GOT3 (cell line): ENCODE results near the gene SCGN.

Source experiments
- DNase-seq: peaks from one replicate; lab custom pipeline; 2025; ENCODE audit warnings: mixed read lengths; lab: John Stamatoyannopoulos, UW

Gene SCGN

DNA sequence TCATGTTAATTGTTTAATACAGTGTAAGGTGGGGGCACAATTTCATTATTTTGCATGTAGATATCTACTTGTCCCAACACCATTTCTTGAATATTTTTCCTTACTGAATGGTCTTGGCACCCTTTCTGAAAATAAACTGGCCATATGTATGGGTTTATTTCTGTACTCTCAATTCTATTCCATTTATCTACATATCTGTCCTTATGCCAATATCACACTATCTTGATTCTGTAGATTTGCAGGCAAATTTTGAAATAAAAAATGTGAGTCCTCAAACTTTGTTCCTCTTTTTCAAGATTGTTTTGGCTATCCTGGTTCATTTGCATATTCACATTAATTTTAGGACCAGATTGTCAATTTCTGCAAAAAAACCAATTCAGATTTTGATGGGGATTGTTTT, 34.8 kb downstream of the SCGN start:
- no peak for DNase-seq

DNA sequence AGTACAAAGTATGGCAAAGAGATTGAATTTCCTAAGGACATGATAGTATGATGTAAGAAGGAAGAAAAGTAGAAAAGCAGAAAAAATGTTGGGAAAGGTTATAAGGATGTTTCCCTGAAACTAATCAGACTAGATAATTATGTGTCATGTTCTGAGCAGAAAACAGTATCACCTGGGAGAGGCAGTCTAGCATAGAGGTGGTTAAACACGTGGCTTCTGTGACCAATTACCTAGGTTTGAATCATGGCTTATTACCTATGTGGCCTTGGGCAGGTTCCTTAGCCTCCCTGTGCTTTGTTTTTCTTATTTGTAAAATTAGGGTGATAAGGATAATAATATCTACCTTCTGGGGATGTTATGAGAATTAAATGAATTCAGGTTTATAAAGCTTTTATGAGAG, 38.0 kb downstream of the SCGN start:
- no peak for DNase-seq

DNA sequence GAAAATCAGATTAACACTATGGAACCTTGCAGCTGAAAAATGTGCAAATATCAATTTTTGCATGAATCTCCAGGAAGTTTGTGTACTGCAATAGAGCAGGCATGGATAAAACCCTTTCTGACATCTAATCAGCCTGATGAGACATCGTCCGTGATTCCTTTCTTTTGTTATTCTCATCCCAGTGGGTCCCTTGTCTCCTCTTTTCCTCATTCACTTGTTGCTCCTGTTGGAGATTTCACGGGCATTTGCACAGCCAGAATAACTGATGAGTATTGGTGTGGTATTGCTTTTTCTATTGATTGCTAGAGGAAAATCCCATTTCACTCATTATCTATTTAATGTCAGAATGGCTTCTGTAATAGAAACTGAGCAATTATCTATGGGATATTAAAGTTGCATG, 39.9 kb downstream of the SCGN start:
- DNase-seq = no peak

DNA sequence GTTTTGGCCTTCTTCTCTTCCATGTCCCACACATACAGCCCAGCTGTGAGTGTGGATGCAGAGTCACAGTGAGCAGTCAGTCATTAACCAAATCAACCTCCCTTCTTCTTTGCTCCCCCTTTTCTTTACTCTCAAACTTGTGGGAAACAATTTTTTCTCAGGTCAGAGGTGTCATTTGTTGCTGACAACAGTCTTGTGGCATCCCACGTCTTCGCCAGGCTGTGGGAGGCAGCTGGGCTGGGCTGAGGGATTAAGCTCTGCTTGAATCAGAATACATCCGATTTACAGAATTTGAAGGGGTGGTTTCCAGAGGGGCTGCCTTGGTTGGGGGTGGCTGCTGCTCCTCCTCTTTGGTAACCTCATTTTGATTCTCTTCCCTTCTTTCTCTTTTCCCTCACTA, 40.5 kb downstream of the SCGN start:
- no peak for DNase-seq

- DNase-seq = no peak
Measured at GRCh38 chr6:25694366-25694765, 42.4 kb downstream of the SCGN start.

GRCh38 chr6:25695671-25696070, 43.7 kb downstream of the SCGN start:
- no peak for DNase-seq

DNA sequence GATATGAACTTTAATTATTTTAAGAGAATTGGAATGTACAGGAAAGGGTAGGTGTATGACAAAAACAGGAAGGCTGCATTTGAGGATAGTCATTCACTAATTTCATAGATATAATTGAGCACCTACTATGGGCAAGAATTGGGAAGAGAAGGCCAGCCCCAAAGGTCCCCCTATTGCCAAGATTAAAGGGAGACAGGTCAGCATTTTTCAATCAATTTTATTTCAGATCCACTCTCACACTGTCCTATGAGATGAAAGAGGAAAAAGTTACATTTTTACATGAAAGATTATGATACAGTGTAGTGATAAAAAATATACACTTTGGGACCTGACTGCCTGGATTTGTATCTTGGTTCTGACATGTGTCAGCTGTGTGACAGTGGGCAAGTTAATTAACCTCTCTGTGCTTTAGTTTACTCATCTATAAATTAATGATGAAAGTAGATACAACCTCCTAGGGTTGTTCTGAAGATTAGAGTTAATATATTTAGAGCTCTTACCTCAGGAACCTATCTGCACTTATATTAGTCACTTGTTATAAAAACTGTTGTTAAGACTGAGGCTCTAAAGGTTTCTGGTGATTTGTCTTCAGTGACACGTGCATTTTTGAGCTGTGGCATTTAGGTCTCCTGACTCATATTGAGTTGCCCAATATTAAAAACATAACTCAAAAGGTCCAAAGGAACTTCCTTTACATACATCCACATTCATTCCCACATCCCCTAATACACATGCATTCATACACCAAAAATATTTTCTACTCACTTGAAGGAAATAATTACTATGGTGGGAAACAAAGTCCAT, 45.7 kb downstream of the SCGN start:
- DNase-seq = no peak

DNA sequence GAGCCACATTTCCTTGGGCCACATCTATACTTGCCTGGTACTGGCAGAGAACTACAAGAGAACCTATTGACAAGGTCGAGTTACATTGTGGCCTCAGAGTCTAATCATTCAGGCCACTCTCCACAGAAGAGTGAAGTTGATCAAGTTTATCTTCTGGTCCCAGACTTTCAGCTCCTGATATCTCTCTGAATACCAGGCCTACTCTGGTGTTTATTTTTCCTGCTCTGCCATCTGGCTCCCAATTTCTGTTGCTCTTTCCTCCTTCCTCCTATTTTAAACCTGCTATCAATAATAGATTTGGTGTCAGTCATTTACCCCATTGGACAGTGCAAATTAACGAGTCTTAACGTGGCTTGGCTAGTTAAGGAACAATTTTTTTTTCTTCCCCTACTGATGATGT, 46.6 kb downstream of the SCGN start:
- DNase-seq = no peak

- DNase-seq = no peak
Measured at GRCh38 chr6:25699649-25700048, 47.6 kb downstream of the SCGN start.

DNA sequence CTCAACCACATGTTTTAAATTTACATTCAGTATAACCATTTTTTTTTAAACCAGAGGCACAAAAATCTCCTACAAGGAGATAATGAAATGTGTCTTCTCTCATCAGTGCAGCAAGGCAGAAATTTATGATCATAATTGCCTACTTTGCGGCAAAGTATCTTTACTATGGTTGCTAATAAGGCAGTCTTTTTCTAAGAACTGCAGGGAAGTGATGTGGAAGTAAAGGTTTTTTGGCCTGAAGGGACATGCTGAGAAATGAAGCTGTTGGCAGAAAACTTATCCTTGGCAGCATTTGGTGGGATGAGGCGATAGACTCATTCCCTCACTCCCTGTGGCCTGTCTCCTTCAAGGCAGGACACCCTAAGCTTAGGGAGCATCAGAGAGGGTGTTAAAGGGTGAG, 48.7 kb downstream of the SCGN start:
- DNase-seq = no peak

GRCh38 chr6:25701807-25702206, 49.8 kb downstream of the SCGN start:
- DNase-seq = no peak

DNA sequence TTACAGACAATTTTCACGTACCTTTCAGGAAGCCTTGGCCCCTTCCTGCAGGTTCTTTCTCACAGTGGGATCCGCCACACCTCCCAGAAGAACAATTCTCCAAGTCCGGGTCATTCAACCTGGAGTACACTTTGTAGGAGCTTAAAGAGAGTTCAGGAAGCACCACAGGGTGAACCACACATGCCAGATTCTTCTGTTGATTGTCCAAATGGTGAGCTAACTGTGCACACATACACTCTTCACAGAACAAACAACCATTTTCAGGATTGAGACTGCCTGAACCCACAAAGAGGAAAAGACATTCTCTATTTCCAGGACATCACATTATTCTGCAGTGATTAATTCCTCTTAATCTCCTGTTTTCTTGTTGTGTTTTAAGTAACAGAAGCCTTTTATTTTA, 51.0 kb downstream of the SCGN start:
- DNase-seq = no peak

DNA sequence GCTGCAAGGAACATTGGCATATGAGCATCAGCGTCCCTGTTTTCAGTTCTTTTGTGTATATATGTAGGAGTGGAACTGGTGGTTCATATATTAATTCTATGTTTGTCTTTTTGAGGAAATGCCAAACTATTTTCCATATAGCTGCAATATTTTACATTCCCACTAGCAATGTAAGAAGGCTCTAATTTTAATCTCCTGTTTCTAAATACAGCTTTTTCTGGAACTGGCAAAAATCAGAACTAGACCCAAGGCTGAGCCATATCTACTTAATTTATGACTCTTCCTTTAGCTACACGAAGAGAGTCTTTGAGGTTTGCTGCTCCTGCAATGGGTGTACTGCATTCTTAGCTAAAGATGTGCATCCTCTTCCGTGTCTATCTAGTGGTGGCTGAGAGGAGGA, 52.0 kb downstream of the SCGN start:
- DNase-seq = no peak

GRCh38 chr6:25706314-25707014, 54.4 kb downstream of the SCGN start:
- DNase-seq = no peak

DNA sequence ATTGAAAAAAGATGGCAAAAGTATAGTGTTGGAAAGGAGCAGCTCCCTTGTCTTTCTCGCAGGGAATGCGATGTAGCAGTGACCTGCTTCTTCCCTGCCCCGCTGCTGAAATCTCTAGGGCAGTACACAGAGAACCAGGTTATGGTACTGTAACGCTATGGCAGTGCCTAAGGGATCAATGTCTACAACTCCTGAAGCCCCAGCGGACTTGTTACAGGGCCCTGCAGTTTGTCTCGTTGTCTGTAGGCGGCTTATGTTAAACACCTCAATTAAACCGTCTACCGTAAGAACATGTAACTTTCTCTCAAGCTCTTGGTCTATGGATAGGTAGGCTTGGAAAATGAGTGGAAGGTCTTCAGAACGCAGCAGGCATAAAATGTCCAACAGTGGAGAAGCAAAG, 57.7 kb downstream of the SCGN start:
- DNase-seq = no peak

GRCh38 chr6:25710287-25710686, 58.3 kb downstream of the SCGN start:
- no peak for DNase-seq

DNA sequence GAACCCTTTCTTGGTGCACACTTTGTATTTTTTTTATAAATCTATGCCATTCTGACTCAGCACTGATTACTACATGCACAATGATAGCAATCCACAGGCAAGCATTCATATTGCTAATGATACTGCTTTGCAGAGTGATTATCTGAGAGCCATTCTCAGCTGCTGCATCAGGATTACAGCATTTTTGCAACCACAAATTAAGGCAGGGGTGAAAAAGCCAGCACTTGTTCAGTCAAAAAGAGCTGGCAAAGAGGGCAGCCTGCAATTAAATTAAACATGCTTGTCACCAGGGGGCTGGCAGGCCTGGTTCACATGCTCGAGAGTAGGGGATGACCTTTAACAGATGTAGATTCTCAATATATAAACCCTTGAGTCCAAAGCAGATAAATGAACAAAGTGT, 61.8 kb downstream of the SCGN start:
- no peak for DNase-seq

GRCh38 chr6:25714765-25715164, 62.8 kb downstream of the SCGN start:
- no peak for DNase-seq

DNA sequence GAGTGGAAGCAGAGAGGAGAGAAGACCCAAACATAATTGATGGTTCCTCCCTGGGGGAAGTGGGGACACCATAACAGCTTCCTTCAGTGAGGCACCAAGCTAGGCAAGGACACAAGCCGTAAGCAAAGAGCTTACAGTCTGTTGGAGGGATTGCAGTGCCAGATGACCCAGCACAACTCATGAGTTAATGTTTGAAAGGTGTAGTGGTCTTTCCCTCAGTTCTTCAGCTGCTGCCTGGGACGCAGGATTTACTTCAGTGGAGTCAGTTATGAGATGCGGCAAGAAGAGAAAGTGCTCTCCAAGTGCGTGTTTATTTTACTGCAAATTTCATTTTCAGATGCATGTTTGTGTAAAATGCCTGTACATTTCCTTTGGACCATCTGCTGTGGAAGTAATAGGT, 63.8 kb downstream of the SCGN start:
- DNase-seq = no peak

DNA sequence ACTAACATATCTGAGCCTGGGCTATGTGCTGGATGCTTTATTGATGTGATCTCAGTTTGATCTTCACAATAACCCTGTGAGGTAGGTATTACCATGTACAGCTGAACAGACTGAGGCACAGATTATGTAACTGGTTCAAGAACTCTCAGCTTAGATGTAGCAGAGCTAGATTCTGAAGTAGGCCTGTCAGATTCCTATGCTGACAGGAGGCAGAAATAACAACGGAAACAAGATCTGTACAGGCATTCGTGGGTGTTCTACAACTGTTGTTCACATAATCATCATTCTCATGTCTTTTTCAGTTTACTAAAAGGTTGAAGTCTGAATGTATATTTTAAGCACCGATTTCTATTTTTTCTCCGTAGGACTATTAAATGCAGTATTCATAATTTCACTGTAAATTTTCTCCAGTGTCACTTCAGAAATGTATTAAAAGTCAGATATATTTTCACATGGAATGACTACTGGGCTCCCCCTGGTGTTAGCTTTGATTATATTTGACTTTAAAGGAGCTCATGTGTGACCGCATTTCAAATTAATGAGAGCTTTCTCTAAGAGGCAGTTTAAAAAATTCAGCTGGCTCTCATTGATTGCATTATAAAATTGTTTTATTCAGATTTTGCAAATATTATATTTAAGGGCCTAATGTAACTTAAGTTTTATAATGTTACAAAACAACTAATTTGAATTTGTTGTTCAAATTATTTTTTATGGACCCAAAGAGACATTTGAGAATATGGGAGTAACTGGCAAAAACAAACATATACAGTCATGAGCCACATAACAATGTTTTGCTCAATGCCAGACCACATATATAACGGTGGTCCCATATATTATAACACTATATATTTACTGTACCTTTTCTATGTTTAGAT, 66.1 kb downstream of the SCGN start:
- no peak for DNase-seq

DNA sequence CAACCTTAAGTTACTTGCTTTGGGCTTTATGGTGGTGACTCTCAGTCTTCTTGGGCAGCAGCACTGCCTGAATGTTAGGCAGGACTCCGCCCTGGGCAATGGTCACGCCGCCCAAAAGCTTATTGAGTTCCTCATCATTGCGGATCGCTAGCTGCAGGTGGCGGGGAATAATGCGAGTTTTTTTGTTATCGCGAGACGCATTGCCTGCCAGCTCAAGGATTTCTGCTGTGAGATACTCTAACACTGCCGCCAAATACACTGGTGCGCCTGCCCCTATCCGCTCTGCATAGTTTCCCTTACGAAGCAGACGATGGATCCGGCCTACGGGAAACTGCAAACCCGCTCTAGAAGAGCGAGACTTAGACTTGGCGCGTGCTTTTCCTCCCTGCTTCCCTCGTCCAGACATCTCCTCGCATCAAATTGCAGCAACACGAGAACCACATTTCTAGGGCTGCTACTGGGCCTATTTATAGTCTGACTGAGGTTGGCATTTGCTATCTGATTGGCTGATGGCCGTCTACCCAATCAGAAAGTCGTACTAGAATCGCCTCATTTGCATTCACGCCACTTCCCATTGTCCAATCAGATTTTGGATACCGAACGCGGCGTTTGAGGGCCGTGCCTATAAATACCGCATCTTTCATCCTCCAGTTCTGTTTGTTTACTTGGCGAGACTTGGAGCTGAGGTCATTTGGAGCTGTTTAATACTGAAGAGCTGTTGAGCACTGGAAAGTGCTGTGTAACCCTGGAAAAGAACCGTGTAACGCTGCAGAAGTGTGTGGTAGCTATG, 74.3 kb downstream of the SCGN start:
- no peak for DNase-seq

DNA sequence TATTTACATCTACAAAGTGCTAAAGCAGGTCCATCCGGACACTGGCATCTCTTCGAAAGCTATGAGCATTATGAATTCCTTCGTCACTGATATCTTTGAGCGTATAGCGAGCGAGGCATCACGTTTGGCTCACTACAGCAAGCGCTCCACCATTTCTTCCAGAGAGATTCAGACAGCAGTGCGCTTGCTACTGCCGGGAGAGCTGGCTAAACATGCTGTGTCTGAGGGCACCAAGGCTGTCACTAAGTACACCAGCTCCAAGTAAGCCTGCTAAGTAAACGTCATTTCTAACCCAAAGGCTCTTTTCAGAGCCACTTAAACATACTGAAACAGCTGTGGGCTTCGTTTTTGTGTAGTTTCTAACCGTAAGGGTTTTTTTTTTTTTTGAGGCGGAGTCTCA, 75.0 kb downstream of the SCGN start:
- DNase-seq = no peak
